ENCODE results near the gene RTP3.

GRCh38 chr3:46464326-46465195 is 33.2 kb upstream of the RTP3 start, which contains the start of gene LTF:
- TF ChIP-seq CTCF (IDR thresholded peaks at IDR 0.05; ENCODE audit: low read depth, low read length) (no peak), EZH2phosphoT487 (IDR thresholded peaks at IDR 0.05; ENCODE audit: low read depth) (no peak)
